Vagina (tissue), 2 donors: ENCODE measurements around the gene RBM33. TPM values are rescaled to one million over a fixed set of nuclear protein-coding genes. Genes with fewer than 3 reads are reported as not detected.

Source experiments
- DNase-seq, 2 donors: peaks; one replicate each; pipeline ENCODE4 v3.0.0-alpha.2; 2017; ENCODE audit errors: extremely low spot score in 2 of 2
- H3K27ac ChIP-seq: fragments of 200-600 bp; sonication (generic); one replicate; pipeline ENCODE4 v1.5.1; 2019
- H3K27me3 ChIP-seq: fragments of 200-600 bp; sonication (generic); one replicate; pipeline ENCODE4 v1.5.1; 2019
- H3K36me3 ChIP-seq, 2 donors: fragments of 200-600 bp; sonication (generic); one replicate each; pipeline ENCODE4 v1.5.1; 2017 to 2019
- H3K4me1 ChIP-seq: fragments of 200-600 bp; sonication (generic); one replicate; pipeline ENCODE4 v1.5.1; 2019
- H3K4me3 ChIP-seq, 2 donors: fragments of 200-600 bp; sonication (generic); 1 replicate in 1 of 2; 2 replicates in 1 of 2; pipeline ENCODE4 v1.5.1; 2016 to 2019
- H3K9me3 ChIP-seq: fragments of 200-600 bp; sonication (generic); one replicate; pipeline ENCODE4 v1.5.1; 2019
- POLR2A ChIP-seq, 2 donors: fragments of 450-650 bp; IDR thresholded peaks; one replicate each; pipeline ENCODE4 v1.6.1; 2017; ENCODE audit warnings: antibody characterized with exemption in 2 of 2, mild to moderate bottlenecking in 2 of 2, moderate library complexity in 2 of 2
- POLR2AphosphoS5 ChIP-seq, 2 donors: sonication (generic); formaldehyde crosslinking; IDR thresholded peaks; one replicate each; pipeline ENCODE4 v1.9.0; 2017; ENCODE audit warnings: antibody characterized with exemption in 2 of 2, mild to moderate bottlenecking in 2 of 2, low read depth in 1 of 2; ENCODE audit not compliant: insufficient read depth in 1 of 2
- intact Hi-C: fragments of 100-400 bp; cut with DNase I; formaldehyde crosslinking; loops from one replicate; pipeline ENCODE4 v1.15.1; 2023
- total RNA-seq: library from RNA; depleted of rRNA; stranded (reverse); fragments of >200 nt; gene quantifications from one replicate; pipeline ENCODE4 v1.2.3, GENCODE V29; 2016
- TF ChIP-seq, protein P1 (sequence below), 3 experiments: fragments of 450-650 bp in 2 of 3; fragments of 200-600 bp in 1 of 3; sonication (generic) in 1 of 3; IDR thresholded peaks; one replicate each; pipeline ENCODE4 v1.5.1; 2017 to 2019; ENCODE audit warnings: antibody characterized with exemption in 3 of 3, mild to moderate bottlenecking in 2 of 3, moderate library complexity in 2 of 3

The RBM33 gene
- total RNA-seq, 1 donor from 2014 or later, result 63.8 TPM

DNA sequence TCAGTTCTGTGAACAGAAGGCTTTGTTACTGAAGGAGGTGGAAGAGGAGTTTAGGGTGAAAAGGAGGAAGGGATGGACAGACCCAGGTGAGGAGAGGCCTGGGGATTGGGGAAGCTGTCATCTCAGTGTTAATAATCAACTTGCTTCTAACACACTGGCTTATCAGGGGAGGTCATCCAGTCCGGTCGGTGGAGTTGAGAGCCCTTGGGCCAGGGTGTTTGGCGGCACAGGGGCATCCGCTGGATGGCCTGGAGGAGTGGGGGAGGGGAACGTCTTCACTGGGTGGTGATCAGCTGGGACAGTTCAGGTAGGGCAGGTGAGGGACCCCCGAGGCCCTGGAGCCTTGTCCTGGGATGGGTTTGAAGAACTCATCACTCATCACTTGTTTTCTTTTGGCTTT is 133.9 kb downstream of the RBM33 start:
- H3K27me3 ChIP-seq, result no peaks in the 10 kb centered on the region
- no peak overlapping the region for H3K4me3 ChIP-seq
- H3K4me1 ChIP-seq, result no peaks in the 10 kb centered on the region
- no peaks in the 10 kb centered on the region for H3K9me3 ChIP-seq
- H3K27ac ChIP-seq, result no peak overlapping the region
- no peak for DNase-seq
- H3K36me3 ChIP-seq, result peaks cover 4 to 52% of the 10 kb centered on the region in 2 donors
- TF ChIP-seq POLR2AphosphoS5 (IDR thresholded peaks at IDR 0.05; ENCODE audit: insufficient read depth in 1 of 2, low read depth in 1 of 2) (no peak), POLR2A (IDR thresholded peaks at IDR 0.05) (no peak)
- TF ChIP-seq, protein P1, sequence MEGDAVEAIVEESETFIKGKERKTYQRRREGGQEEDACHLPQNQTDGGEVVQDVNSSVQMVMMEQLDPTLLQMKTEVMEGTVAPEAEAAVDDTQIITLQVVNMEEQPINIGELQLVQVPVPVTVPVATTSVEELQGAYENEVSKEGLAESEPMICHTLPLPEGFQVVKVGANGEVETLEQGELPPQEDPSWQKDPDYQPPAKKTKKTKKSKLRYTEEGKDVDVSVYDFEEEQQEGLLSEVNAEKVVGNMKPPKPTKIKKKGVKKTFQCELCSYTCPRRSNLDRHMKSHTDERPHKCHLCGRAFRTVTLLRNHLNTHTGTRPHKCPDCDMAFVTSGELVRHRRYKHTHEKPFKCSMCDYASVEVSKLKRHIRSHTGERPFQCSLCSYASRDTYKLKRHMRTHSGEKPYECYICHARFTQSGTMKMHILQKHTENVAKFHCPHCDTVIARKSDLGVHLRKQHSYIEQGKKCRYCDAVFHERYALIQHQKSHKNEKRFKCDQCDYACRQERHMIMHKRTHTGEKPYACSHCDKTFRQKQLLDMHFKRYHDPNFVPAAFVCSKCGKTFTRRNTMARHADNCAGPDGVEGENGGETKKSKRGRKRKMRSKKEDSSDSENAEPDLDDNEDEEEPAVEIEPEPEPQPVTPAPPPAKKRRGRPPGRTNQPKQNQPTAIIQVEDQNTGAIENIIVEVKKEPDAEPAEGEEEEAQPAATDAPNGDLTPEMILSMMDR (IDR thresholded peaks at IDR 0.05), result no peak
- intact Hi-C loops, result no loop called here

DNA sequence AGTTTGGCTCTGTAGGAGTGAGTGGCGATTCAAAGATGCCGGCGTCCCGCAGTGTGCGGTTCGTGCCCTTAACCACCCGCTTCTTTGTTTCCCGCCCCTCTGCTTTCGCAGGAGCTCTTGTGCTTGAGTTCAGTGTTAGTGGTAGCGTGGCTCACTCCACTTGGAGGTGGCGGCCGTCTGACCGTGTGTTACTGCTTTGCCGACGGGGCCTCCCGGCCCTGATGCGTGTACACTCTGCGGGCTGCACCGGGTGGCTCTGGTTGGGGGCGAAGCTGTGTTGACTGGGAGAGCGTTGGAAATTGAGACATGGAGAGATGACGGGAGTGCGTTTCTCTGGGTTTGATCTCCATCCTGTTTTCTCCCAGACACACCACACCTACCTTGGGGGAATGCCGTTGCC is 136.4 kb downstream of the RBM33 start:
- peaks cover 0 to 45% of the 10 kb centered on the region in 2 donors for H3K36me3 ChIP-seq
- H3K27ac ChIP-seq, result no peak overlapping the region
- TF ChIP-seq POLR2AphosphoS5 (IDR thresholded peaks at IDR 0.05; ENCODE audit: insufficient read depth in 1 of 2, low read depth in 1 of 2), result no peak
- TF ChIP-seq POLR2A (IDR thresholded peaks at IDR 0.05), result no peak
- TF ChIP-seq, protein P1 (IDR thresholded peaks at IDR 0.05), result no peak
- no peaks in the 10 kb centered on the region for H3K9me3 ChIP-seq
- no peaks in the 10 kb centered on the region for H3K4me1 ChIP-seq
- no peaks in the 10 kb centered on the region for H3K27me3 ChIP-seq
- H3K4me3 ChIP-seq, result no peak overlapping the region
- no peak for DNase-seq
- intact Hi-C loops, result no loop called here

DNA sequence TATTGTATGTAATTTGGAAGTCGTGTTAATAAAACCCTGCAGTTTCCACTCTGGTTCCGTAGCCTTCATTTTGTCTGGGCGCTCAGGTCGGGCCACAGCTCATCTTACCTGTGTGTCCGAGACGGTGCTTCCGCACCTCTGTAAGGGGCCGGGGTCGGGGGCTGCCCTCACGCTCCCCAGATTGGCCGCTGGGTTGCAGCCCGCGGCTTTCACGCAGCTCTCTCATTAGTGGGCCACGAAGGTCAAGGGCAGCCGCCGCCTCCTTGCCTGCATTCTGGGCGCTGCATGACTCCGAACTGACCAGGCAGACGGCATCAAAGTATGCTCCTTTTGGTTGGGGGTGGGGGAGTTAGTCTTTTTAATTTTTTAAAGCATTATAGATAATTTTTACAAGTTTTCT is 137.0 kb downstream of the RBM33 start:
- H3K27me3 ChIP-seq, result no peaks in the 10 kb centered on the region
- intact Hi-C loops, result no loop called here
- H3K4me1 ChIP-seq, result no peaks in the 10 kb centered on the region
- H3K36me3 ChIP-seq, result peaks cover 0 to 39% of the 10 kb centered on the region in 2 donors
- no peak for DNase-seq
- no peak overlapping the region for H3K27ac ChIP-seq
- no peaks in the 10 kb centered on the region for H3K9me3 ChIP-seq
- TF ChIP-seq, protein P1 (IDR thresholded peaks at IDR 0.05), result no peak
- TF ChIP-seq POLR2A (IDR thresholded peaks at IDR 0.05) (no peak), POLR2AphosphoS5 (IDR thresholded peaks at IDR 0.05; ENCODE audit: insufficient read depth in 1 of 2, low read depth in 1 of 2) (no peak)
- no peak overlapping the region for H3K4me3 ChIP-seq

DNA sequence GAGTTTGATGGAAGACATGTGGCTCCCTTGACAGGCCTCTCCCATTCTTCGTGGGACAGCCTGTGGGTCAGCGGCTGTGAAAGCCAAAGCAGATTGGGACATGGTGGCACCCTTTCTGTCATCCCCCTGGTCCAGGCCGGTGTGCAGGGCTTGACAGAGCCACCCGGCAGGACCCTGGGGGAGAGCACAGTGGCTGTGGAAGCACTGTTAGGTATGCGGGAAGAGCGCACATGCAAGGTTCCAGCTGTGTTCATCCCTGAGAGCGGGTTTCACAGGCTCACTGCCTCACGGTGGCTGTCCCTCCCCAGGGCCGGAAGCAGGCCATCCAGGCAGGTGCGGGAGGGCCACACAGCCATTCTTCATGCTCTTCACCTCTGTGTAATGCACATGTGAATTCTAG is 138.0 kb downstream of the RBM33 start:
- peaks cover 0 to 37% of the 10 kb centered on the region in 2 donors for H3K36me3 ChIP-seq
- H3K27ac ChIP-seq, result no peak overlapping the region
- intact Hi-C loops, result no loop called here
- TF ChIP-seq POLR2A (IDR thresholded peaks at IDR 0.05), result no peak
- TF ChIP-seq, protein P1 (IDR thresholded peaks at IDR 0.05), result no peak
- no peak for TF ChIP-seq POLR2AphosphoS5 (IDR thresholded peaks at IDR 0.05; ENCODE audit: insufficient read depth in 1 of 2, low read depth in 1 of 2)
- peaks cover 7% of the 10 kb centered on the region for H3K4me1 ChIP-seq
- no peak overlapping the region for H3K4me3 ChIP-seq
- H3K27me3 ChIP-seq, result no peaks in the 10 kb centered on the region
- H3K9me3 ChIP-seq, result no peaks in the 10 kb centered on the region
- no peak for DNase-seq

DNA sequence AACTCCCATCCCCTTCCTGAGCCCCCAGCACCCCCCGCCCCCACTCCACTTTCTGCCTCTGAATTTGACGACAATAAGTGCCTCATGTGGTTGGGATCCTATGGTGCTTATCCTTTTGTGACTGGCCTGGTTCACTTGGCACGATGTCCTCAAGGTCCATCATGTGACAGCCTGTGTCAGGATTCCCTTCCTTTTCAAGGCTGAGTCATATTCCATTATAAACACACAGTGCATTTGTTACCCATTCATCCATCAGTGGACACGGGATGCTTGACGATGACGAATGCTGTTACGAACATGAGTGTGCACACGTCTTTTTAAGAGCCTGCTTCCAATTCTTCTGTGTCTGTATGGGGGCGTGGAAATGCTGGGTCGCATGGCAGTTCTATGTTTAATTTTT is 141.1 kb downstream of the RBM33 start:
- H3K27ac ChIP-seq, result no peak overlapping the region
- H3K27me3 ChIP-seq, result no peaks in the 10 kb centered on the region
- intact Hi-C loops, result no loop called here
- DNase-seq, result no peak
- H3K9me3 ChIP-seq, result no peaks in the 10 kb centered on the region
- TF ChIP-seq POLR2A (IDR thresholded peaks at IDR 0.05), result no peak
- peaks cover 13% of the 10 kb centered on the region for H3K4me1 ChIP-seq
- no peak overlapping the region for H3K4me3 ChIP-seq
- peaks cover 0 to 26% of the 10 kb centered on the region in 2 donors for H3K36me3 ChIP-seq
